Measurements from ENCODE around the gene FAM13C. TPM values are rescaled to one million over a fixed set of nuclear protein-coding genes. Genes with fewer than 3 reads are reported as not detected.

FAM13C gene
- total RNA-seq, 1 experiment from 2014 or later, result 0.18 TPM

GRCh38 chr10:59273445-59273844, 88.9 kb downstream of the FAM13C start:
- DNase-seq, result no peak
- Mint-ChIP-seq H3K27ac (ENCODE audit: unreplicated experiment) (no peak overlapping the region), H3K9me3 (ENCODE audit: unreplicated experiment) (no peaks in the 10 kb centered on the region), H3K4me1 (ENCODE audit: low read depth, unreplicated experiment) (no peaks in the 10 kb centered on the region), H3K27me3 (ENCODE audit: insufficient read depth, unreplicated experiment) (peaks cover 14% of the 10 kb centered on the region), H3K36me3 (ENCODE audit: insufficient read depth, unreplicated experiment) (no peaks in the 10 kb centered on the region), H3K4me3 (ENCODE audit: unreplicated experiment) (no peak overlapping the region)
- CTCF ChIA-PET, result no interaction called here
- no peaks in the 10 kb centered on the region for H3K36me3 ChIP-seq (ENCODE audit: control insufficient read depth, insufficient read depth, low read length)
- no peak overlapping the region for H3K4me3 ChIP-seq (ENCODE audit: low read depth, low read length)
- H3K9me3 ChIP-seq, result no peaks in the 10 kb centered on the region
- no peaks in the 10 kb centered on the region; the same call in none of the 2 replicates for H3K27me3 ChIP-seq (replicated peaks; ENCODE audit: control insufficient read depth, insufficient read depth, low read length)
- H3K4me1 ChIP-seq, result no peaks in the 10 kb centered on the region
- BruUV-seq (replicated peaks), result no TSS peak
- POLR2A ChIA-PET, result no interaction called here
- intact Hi-C loops (cut with micrococcal nuclease; ENCODE audit: unreplicated experiment), result no loop called here
- no peak for TF ChIP-seq CTCF (IDR thresholded peaks at IDR 0.05; ENCODE audit: insufficient read depth in 1 of 2, low read depth in 1 of 2, low read length in 1 of 2, severe bottlenecking in 1 of 2, unreplicated experiment in 1 of 2)

- BruUV-seq (replicated peaks), result no TSS peak
- ChIA-PET CTCF (no interaction called here), POLR2A (no interaction called here)
- H3K27me3 Mint-ChIP-seq (ENCODE audit: insufficient read depth, unreplicated experiment), result peaks cover 12% of the 10 kb centered on the region
- H3K4me3 ChIP-seq (ENCODE audit: low read depth, low read length), result no peak overlapping the region
- H3K27ac Mint-ChIP-seq (ENCODE audit: unreplicated experiment), result no peak overlapping the region
- intact Hi-C loops (cut with micrococcal nuclease; ENCODE audit: unreplicated experiment), result no loop called here
- H3K36me3 Mint-ChIP-seq (ENCODE audit: insufficient read depth, unreplicated experiment), result no peaks in the 10 kb centered on the region
- TF ChIP-seq CTCF (IDR thresholded peaks at IDR 0.05; ENCODE audit: insufficient read depth in 1 of 2, low read depth in 1 of 2, low read length in 1 of 2, severe bottlenecking in 1 of 2, unreplicated experiment in 1 of 2), result no peak
- no peaks in the 10 kb centered on the region for H3K4me1 Mint-ChIP-seq (ENCODE audit: low read depth, unreplicated experiment)
- H3K27me3 ChIP-seq (replicated peaks; ENCODE audit: control insufficient read depth, insufficient read depth, low read length), result no peaks in the 10 kb centered on the region; the same call in none of the 2 replicates
- DNase-seq, result no peak
- H3K9me3 ChIP-seq, result no peaks in the 10 kb centered on the region
- no peaks in the 10 kb centered on the region for H3K36me3 ChIP-seq (ENCODE audit: control insufficient read depth, insufficient read depth, low read length)
- H3K4me3 Mint-ChIP-seq (ENCODE audit: unreplicated experiment), result no peak overlapping the region
- no peaks in the 10 kb centered on the region for H3K4me1 ChIP-seq
- no peaks in the 10 kb centered on the region for H3K9me3 Mint-ChIP-seq (ENCODE audit: unreplicated experiment)
Measured at GRCh38 chr10:59272061-59272460, 90.3 kb downstream of the FAM13C start.

GRCh38 chr10:59271160-59271559, 91.2 kb downstream of the FAM13C start:
- intact Hi-C loops (cut with micrococcal nuclease; ENCODE audit: unreplicated experiment), result no loop called here

More at GRCh38 chr10:59271160-59271559, 91.2 kb downstream of the FAM13C start:
- no peaks in the 10 kb centered on the region for H3K9me3 ChIP-seq
- H3K27me3 ChIP-seq (replicated peaks; ENCODE audit: control insufficient read depth, insufficient read depth, low read length), result no peaks in the 10 kb centered on the region; the same call in none of the 2 replicates
- DNase-seq, result no peak
- H3K4me3 ChIP-seq (ENCODE audit: low read depth, low read length), result no peak overlapping the region
- no peak for TF ChIP-seq CTCF (IDR thresholded peaks at IDR 0.05; ENCODE audit: insufficient read depth in 1 of 2, low read depth in 1 of 2, low read length in 1 of 2, severe bottlenecking in 1 of 2, unreplicated experiment in 1 of 2)
- ChIA-PET CTCF (no interaction called here), POLR2A (no interaction called here)
- H3K4me1 ChIP-seq, result no peaks in the 10 kb centered on the region
- Mint-ChIP-seq H3K4me3 (ENCODE audit: unreplicated experiment) (no peak overlapping the region), H3K9me3 (ENCODE audit: unreplicated experiment) (no peaks in the 10 kb centered on the region), H3K27me3 (ENCODE audit: insufficient read depth, unreplicated experiment) (peaks cover 12% of the 10 kb centered on the region), H3K27ac (ENCODE audit: unreplicated experiment) (no peak overlapping the region), H3K36me3 (ENCODE audit: insufficient read depth, unreplicated experiment) (no peaks in the 10 kb centered on the region), H3K4me1 (ENCODE audit: low read depth, unreplicated experiment) (no peaks in the 10 kb centered on the region)
- H3K36me3 ChIP-seq (ENCODE audit: control insufficient read depth, insufficient read depth, low read length), result no peaks in the 10 kb centered on the region
- no TSS peak for BruUV-seq (replicated peaks)
